Vein endothelial cell (primary cell): Measurements from ENCODE around the gene BTC. TPM values are rescaled to one million over a fixed set of nuclear protein-coding genes. Genes with fewer than 3 reads are reported as not detected.

ENCODE experiments used
- total RNA-seq: library from RNA; depleted of rRNA; stranded (reverse); fragments of >200 nt; gene quantifications from 2 replicates; pipeline ENCODE4 v1.2.3, GENCODE V29; 2012

BTC gene, protein sequence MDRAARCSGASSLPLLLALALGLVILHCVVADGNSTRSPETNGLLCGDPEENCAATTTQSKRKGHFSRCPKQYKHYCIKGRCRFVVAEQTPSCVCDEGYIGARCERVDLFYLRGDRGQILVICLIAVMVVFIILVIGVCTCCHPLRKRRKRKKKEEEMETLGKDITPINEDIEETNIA
- total RNA-seq: under 0.01 and 0.10 TPM in 2 replicates

DNA sequence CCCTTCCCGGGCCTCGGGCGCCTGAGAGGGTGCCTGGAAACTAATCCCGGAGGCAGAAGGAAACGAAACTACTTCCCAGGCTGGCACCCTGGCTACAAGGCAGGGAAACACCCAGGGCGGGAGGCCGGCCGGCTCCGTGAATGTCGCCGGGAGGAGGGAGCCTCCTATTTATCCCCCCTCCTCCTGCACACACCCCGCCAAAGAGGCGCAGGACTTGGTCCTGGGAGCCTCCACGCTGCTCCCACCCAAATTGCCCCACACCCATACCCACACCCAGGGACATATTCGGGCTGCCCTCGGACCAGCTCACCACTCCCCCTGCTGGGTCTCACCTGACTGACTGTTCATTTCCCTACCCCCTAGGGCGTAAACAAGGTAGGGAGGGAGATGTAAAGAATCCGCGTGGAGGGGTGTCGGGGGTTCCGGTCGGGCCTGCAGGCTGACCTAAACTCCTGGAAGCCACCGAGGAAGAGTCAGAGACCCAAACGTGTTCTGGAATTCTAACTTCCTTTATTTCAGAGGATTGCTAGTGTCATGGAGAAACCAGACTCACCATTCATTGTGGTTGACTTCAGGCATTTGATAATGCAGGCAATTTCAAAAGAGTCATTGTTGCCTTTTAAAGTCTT, at the start of gene BTC:
TSS of gene BTC (minus strand) at position 142 of the 629 bp plus-strand sequence. CDS start 198 bp downstream, outside the sequence.

Other genes with a start within 250 kb of the BTC start
- gene PARM1, start 138.6 kb upstream of the BTC start, total RNA-seq: 0.19 and 0.33 TPM in 2 replicates